ENCODE results near the gene SREBF1. TPM values are rescaled to one million over a fixed set of nuclear protein-coding genes. Genes with fewer than 3 reads are reported as not detected.

SREBF1 gene
- total RNA-seq, 1 donor from 2014 or later = 365 TPM

DNA sequence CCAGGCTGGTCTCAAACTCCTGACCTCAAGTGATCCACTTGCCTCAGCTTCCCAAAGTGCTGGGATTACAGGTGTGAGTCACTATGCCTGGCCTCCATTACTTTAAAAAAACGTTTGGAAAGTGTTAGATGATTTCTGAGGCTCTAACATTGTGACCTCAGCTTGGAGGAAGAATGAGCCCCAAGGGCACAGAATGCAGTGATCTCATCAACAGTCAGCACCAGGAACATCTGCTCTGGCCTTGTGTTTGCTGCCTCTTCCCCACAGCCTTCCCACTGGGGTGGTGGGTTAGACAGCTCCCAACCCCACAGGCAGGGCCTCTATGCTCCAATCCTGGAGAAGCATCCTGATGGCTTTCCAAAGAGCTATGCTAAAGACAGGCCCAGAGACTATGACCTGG lies 37.7 kb upstream of the SREBF1 start:
- Mint-ChIP-seq H3K27ac (ENCODE audit: unreplicated experiment) (peak overlapping the region; percentile 12), H3K27me3 (ENCODE audit: unreplicated experiment) (no peaks in the 10 kb centered on the region), H3K36me3 (ENCODE audit: unreplicated experiment) (no peaks in the 10 kb centered on the region), H3K9me3 (ENCODE audit: unreplicated experiment) (peaks cover 10% of the 10 kb centered on the region), H3K4me3 (ENCODE audit: unreplicated experiment) (no peak overlapping the region), H3K4me1 (ENCODE audit: low read depth, unreplicated experiment) (peaks cover 44% of the 10 kb centered on the region)
- no peak for DNase-seq
- TF ChIP-seq, protein P1, sequence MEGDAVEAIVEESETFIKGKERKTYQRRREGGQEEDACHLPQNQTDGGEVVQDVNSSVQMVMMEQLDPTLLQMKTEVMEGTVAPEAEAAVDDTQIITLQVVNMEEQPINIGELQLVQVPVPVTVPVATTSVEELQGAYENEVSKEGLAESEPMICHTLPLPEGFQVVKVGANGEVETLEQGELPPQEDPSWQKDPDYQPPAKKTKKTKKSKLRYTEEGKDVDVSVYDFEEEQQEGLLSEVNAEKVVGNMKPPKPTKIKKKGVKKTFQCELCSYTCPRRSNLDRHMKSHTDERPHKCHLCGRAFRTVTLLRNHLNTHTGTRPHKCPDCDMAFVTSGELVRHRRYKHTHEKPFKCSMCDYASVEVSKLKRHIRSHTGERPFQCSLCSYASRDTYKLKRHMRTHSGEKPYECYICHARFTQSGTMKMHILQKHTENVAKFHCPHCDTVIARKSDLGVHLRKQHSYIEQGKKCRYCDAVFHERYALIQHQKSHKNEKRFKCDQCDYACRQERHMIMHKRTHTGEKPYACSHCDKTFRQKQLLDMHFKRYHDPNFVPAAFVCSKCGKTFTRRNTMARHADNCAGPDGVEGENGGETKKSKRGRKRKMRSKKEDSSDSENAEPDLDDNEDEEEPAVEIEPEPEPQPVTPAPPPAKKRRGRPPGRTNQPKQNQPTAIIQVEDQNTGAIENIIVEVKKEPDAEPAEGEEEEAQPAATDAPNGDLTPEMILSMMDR (IDR thresholded peaks at IDR 0.05; ENCODE audit: partially characterized antibody, unreplicated experiment) = no peak

DNA sequence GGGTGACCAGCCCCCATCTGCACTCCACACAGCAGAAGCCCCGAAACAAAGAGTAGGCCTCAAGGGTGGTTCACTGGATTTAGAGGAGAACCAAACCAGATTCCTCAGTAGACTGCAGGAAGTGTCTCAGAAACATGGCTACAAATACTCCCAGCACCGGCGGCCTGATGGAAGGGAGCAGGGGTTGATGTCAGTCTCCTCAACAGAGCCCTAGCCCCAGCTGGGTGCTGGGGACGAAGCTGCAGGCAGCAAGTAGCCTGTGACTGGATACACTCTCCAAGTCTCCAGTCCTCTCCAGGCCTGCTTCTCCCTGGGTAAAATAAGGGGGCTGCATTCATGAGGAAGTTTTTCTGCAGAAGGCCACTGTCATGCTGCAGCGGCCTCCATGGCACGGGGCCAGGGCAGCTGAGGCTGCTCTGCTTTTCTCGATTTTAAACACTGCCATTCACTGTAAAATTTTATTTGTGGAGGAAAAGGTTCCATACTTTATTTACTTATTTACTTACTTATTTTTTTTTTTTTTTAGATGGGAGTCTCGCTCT lies 36.7 kb upstream of the SREBF1 start:
- no peak for DNase-seq
- no peaks in the 10 kb centered on the region for H3K27me3 Mint-ChIP-seq (ENCODE audit: unreplicated experiment)
- TF ChIP-seq, protein P1 (IDR thresholded peaks at IDR 0.05; ENCODE audit: partially characterized antibody, unreplicated experiment) = no peak
- no peak overlapping the region for H3K27ac Mint-ChIP-seq (ENCODE audit: unreplicated experiment)
- H3K9me3 Mint-ChIP-seq (ENCODE audit: unreplicated experiment) = peaks cover 8% of the 10 kb centered on the region
- H3K4me3 Mint-ChIP-seq (ENCODE audit: unreplicated experiment) = no peak overlapping the region
- no peaks in the 10 kb centered on the region for H3K36me3 Mint-ChIP-seq (ENCODE audit: unreplicated experiment)
- peaks cover 52% of the 10 kb centered on the region for H3K4me1 Mint-ChIP-seq (ENCODE audit: low read depth, unreplicated experiment)

DNA sequence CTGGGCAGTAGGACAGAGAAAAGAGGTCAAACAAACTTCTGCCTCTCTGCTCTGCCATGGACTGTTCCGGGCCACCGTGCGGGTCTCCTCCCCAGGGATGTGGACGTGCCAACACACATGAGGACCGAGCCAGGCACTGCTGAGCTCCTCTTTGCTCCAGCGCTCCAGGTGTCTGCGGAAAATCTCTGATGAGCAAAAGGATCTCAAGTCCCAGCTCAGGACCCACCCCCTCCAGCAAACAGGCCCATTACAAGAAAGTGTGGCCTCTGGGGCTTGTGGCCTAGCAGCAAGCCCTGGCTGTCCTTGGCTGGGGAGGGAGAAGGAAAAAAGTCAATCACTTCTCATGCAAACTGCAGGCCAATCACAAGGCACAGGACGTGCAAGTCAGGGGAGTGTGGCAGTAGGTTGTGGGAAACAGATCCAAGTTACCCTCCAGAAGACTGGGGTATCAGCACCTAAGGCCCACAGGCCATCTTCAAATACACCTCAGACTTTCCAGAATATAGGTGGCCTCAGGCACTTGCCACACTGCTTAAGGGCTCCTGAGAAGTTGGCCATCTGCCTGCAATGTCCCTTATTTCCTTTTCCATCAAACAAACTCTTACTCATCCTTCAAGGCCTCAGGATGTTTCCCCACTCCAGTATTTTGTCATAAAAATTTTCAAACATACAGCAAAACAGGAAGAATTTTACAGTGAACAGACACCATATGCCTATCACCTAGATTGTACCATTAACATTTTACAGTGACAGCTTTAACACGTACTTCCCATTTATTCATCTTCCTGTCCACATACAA lies 36.0 kb upstream of the SREBF1 start:
- Mint-ChIP-seq H3K27me3 (ENCODE audit: unreplicated experiment) (no peaks in the 10 kb centered on the region), H3K9me3 (ENCODE audit: unreplicated experiment) (peaks cover 9% of the 10 kb centered on the region), H3K4me1 (ENCODE audit: low read depth, unreplicated experiment) (peaks cover 54% of the 10 kb centered on the region), H3K4me3 (ENCODE audit: unreplicated experiment) (no peak overlapping the region), H3K36me3 (ENCODE audit: unreplicated experiment) (no peaks in the 10 kb centered on the region), H3K27ac (ENCODE audit: unreplicated experiment) (no peak overlapping the region)
- no peak for DNase-seq
- TF ChIP-seq, protein P1 (IDR thresholded peaks at IDR 0.05; ENCODE audit: partially characterized antibody, unreplicated experiment) = no peak

DNA sequence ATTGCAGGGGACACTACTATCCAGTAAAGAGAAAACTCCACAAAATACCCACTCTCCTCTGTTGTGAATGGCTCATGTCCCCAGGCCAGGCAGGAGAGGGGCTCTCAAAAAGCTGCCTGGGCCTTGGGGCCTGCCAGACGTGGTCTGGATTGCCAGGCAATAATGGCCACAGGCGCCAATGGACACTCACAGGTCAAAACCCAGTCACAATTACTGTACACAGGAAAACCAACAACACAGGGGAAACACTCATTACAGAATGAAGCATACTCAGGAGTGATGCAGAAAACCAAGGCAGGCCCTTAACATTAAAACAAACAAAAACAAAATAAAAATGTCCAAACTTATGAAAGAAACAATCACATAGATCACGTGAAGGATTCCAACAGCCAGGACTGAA lies 35.1 kb upstream of the SREBF1 start:
- Mint-ChIP-seq H3K4me1 (ENCODE audit: low read depth, unreplicated experiment) (peaks cover 53% of the 10 kb centered on the region), H3K27me3 (ENCODE audit: unreplicated experiment) (peaks cover 4% of the 10 kb centered on the region), H3K9me3 (ENCODE audit: unreplicated experiment) (peaks cover 13% of the 10 kb centered on the region), H3K36me3 (ENCODE audit: unreplicated experiment) (no peaks in the 10 kb centered on the region), H3K4me3 (ENCODE audit: unreplicated experiment) (peak overlapping the region; percentile 32), H3K27ac (ENCODE audit: unreplicated experiment) (peak overlapping the region; percentile 25)
- no peak for DNase-seq
- TF ChIP-seq, protein P1 (IDR thresholded peaks at IDR 0.05; ENCODE audit: partially characterized antibody, unreplicated experiment) = no peak

DNA sequence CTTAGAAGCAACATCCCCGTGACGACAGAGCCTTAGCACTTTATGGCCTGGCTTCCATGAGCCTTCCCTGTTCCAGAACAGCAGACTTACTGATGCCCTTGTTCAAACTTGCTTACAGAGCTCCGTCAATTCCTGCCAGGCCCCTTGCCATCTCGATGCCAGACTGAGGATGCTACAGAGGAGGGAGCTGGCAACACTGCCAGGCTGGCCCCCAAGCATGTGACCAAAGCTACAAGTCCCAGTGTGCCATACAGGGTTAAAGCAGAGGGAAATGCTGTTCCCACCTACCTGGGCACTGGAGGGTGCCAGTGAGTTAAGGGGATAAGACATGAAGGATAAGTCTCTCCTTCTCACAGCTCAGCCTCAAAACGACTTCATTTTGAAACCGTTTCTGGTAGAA lies 33.5 kb upstream of the SREBF1 start:
- TF ChIP-seq, protein P1 (IDR thresholded peaks at IDR 0.05; ENCODE audit: partially characterized antibody, unreplicated experiment) = no peak
- Mint-ChIP-seq H3K36me3 (ENCODE audit: unreplicated experiment) (no peaks in the 10 kb centered on the region), H3K9me3 (ENCODE audit: unreplicated experiment) (peaks cover 13% of the 10 kb centered on the region), H3K4me3 (ENCODE audit: unreplicated experiment) (no peak overlapping the region), H3K27me3 (ENCODE audit: unreplicated experiment) (peaks cover 6% of the 10 kb centered on the region), H3K4me1 (ENCODE audit: low read depth, unreplicated experiment) (peaks cover 42% of the 10 kb centered on the region), H3K27ac (ENCODE audit: unreplicated experiment) (no peak overlapping the region)
- no peak for DNase-seq

All from glutamatergic neuron (in vitro differentiated cells).